HepG2 (cell line): ENCODE data around the gene PSMB10. TPM values are rescaled to one million over a fixed set of nuclear protein-coding genes. Genes with fewer than 3 reads are reported as not detected.

Experiments
- HNRNPLL ChIP-seq: fragments of 200-400 bp; formaldehyde crosslinking; IDR thresholded peaks from 2 replicates; pipeline ENCODE4 v1.6.1; 2017; ENCODE audit warnings: mild to moderate bottlenecking, low read depth, low read length; ENCODE audit not compliant: poor library complexity, severe bottlenecking
- KMT2B ChIP-seq: IDR thresholded peaks from 2 replicates; pipeline ENCODE4 v1.6.1; 2016; ENCODE audit warnings: missing genetic modification reagents, missing compliant biosample characterization
- MIER3 ChIP-seq: IDR thresholded peaks from 2 replicates; pipeline ENCODE4 v1.6.1; 2016; ENCODE audit warnings: missing compliant biosample characterization, borderline replicate concordance
- NR1H2 ChIP-seq: sonication (generic); formaldehyde crosslinking; IDR thresholded peaks from 2 replicates; pipeline ENCODE4 v1.8.1; 2022; ENCODE audit warnings: low read depth, missing genetic modification reagents, borderline replicate concordance
- PRPF4 ChIP-seq: fragments of 200-400 bp; formaldehyde crosslinking; IDR thresholded peaks from 2 replicates; pipeline ENCODE4 v1.6.1; 2016; ENCODE audit warnings: low read length, low read depth; ENCODE audit not compliant: poor library complexity, severe bottlenecking
- SMAD3 ChIP-seq: sonication (generic); formaldehyde crosslinking; IDR thresholded peaks from 2 replicates; pipeline ENCODE4 v1.4.0; 2020; ENCODE audit warnings: missing genetic modification reagents
- SMARCE1 ChIP-seq: fragments of 450-650 bp; IDR thresholded peaks from 2 replicates; pipeline ENCODE4 v1.6.1; 2017; ENCODE audit warnings: borderline replicate concordance
- SOX5 ChIP-seq: IDR thresholded peaks from 2 replicates; pipeline ENCODE4 v1.6.1; 2016; ENCODE audit warnings: borderline replicate concordance
- TCF12 ChIP-seq, 2 experiments: fragments of 450-650 bp in 1 of 2; sonication (generic) in 1 of 2; formaldehyde crosslinking in 1 of 2; IDR thresholded peaks; 2 replicates each; pipeline versions ENCODE4 v1.6.1 to v1.8.0; 2017 to 2022; ENCODE audit warnings: antibody characterized with exemption in 1 of 2, mild to moderate bottlenecking in 1 of 2, missing genetic modification reagents in 1 of 2, moderate library complexity in 1 of 2
- ZBTB1 ChIP-seq: sonication (generic); formaldehyde crosslinking; IDR thresholded peaks from 2 replicates; pipeline ENCODE4 v1.4.0; 2020; ENCODE audit warnings: missing genetic modification reagents, borderline replicate concordance
- ZMYM3 ChIP-seq: sonication (generic); formaldehyde crosslinking; IDR thresholded peaks from 2 replicates; pipeline ENCODE4 v1.5.1; 2020; ENCODE audit warnings: mild to moderate bottlenecking, missing genetic modification reagents
- ZNF136 ChIP-seq: sonication (generic); formaldehyde crosslinking; IDR thresholded peaks from 2 replicates; pipeline ENCODE4 v1.8.1; 2022; ENCODE audit warnings: low read depth, mild to moderate bottlenecking, moderate library complexity, missing genetic modification reagents
- ZNF143 ChIP-seq: sonication (generic); formaldehyde crosslinking; IDR thresholded peaks from 2 replicates; pipeline ENCODE4 v1.4.0; 2020; ENCODE audit warnings: missing genetic modification reagents
- ZNF160 ChIP-seq: sonication (generic); formaldehyde crosslinking; IDR thresholded peaks from 2 replicates; pipeline ENCODE4 v1.8.0; 2022; ENCODE audit warnings: mild to moderate bottlenecking, inconsistent platforms, missing genetic modification reagents
- ZNF317 ChIP-seq: sonication (generic); formaldehyde crosslinking; IDR thresholded peaks from 2 replicates; pipeline ENCODE4 v1.5.0; 2020; ENCODE audit warnings: mild to moderate bottlenecking, missing genetic modification reagents
- ZNF605 ChIP-seq: sonication (generic); formaldehyde crosslinking; IDR thresholded peaks from 2 replicates; pipeline ENCODE4 v1.8.0; 2022; ENCODE audit warnings: mild to moderate bottlenecking, missing genetic modification reagents
- polyA plus RNA-seq, 8 experiments: library from polyadenylated mRNA; depleted of rRNA in 3 of 8; stranded (reverse) in 7 of 8; unstranded in 1 of 8; fragments of >200 nt; fragmentation: Illumina TruSeq in 4 of 8; extraction: Trizol in 4 of 8; gene quantifications; 2 replicates each; pipeline versions ENCODE4 v1.2.1 to v1.2.3, GENCODE V29; 2011 to 2016; ENCODE audit warnings: low read depth in 4 of 8, missing spikeins in 1 of 8, mixed read lengths in 1 of 8; ENCODE audit not compliant: insufficient read depth in 1 of 8
- total RNA-seq, 5 experiments: library from RNA; depleted of rRNA; stranded (reverse); fragments of >200 nt; fragmentation: Illumina TruSeq; extraction: Trizol; gene quantifications; 2 replicates each; pipeline ENCODE4 v1.2.3, GENCODE V29; 2016; ENCODE audit warnings: low read depth in 1 of 5
- TF ChIP-seq, protein P1 (sequence below), 2 experiments: fragments of 450-650 bp in 1 of 2; sonication (generic) in 1 of 2; formaldehyde crosslinking in 1 of 2; IDR thresholded peaks; 2 replicates each; pipeline versions ENCODE4 v1.6.1 to v1.8.0; 2016 to 2022; ENCODE audit warnings: antibody characterized with exemption in 1 of 2, mild to moderate bottlenecking in 1 of 2, missing genetic modification reagents in 1 of 2
- TF ChIP-seq, protein P2 (sequence below): sonication (generic); formaldehyde crosslinking; IDR thresholded peaks from 2 replicates; pipeline ENCODE4 v1.4.0; 2020; ENCODE audit warnings: mild to moderate bottlenecking, missing genetic modification reagents

The PSMB10 gene
- total and polyA plus RNA-seq, 2 of the 13 experiments (the other 11 are each of a cell fraction or from before 2014, with no cell fraction given) = 12.7 to 65.9 TPM

DNA sequence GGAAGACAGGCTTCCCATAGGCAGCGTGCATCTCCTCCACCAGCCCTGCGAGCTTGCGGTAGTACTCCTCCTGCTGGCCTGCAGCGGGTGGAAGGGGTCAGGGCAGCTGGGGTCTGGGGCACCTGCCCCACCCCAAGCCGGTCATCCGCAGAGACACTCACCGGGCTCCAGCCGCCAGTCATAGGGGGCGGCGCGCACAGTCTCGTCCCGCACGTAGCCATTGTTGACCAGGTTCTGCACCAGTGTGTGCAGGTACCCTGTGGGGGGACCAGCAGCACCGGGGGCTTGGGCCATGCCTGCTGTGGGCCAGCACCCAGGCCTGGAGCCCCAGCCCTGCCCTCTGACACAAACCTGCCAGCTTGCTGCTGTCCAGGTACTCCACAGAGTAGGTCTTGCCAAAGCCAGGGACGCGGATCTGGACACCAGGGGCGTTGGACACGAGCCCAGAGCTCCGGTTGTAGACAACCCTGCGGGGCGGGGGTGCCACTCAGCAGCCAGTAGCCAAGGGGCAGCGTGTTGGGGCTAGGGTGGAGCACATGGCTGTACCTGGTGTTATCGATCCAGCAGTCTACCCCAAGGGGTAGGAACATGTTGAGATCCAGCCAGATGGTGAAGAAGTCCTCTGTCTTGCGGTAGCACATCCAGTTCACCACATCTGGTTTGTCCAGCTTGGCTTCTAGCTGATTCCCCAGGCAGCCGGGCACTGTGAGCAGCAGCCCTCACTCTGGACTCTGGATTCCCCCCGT is 6.0 kb upstream of the PSMB10 start (continued):
- TF ChIP-seq, protein P1, sequence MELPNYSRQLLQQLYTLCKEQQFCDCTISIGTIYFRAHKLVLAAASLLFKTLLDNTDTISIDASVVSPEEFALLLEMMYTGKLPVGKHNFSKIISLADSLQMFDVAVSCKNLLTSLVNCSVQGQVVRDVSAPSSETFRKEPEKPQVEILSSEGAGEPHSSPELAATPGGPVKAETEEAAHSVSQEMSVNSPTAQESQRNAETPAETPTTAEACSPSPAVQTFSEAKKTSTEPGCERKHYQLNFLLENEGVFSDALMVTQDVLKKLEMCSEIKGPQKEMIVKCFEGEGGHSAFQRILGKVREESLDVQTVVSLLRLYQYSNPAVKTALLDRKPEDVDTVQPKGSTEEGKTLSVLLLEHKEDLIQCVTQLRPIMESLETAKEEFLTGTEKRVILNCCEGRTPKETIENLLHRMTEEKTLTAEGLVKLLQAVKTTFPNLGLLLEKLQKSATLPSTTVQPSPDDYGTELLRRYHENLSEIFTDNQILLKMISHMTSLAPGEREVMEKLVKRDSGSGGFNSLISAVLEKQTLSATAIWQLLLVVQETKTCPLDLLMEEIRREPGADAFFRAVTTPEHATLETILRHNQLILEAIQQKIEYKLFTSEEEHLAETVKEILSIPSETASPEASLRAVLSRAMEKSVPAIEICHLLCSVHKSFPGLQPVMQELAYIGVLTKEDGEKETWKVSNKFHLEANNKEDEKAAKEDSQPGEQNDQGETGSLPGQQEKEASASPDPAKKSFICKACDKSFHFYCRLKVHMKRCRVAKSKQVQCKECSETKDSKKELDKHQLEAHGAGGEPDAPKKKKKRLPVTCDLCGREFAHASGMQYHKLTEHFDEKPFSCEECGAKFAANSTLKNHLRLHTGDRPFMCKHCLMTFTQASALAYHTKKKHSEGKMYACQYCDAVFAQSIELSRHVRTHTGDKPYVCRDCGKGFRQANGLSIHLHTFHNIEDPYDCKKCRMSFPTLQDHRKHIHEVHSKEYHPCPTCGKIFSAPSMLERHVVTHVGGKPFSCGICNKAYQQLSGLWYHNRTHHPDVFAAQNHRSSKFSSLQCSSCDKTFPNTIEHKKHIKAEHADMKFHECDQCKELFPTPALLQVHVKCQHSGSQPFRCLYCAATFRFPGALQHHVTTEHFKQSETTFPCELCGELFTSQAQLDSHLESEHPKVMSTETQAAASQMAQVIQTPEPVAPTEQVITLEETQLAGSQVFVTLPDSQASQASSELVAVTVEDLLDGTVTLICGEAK (IDR thresholded peaks at IDR 0.05) = no peak
- TF ChIP-seq, protein P1 (CRISPR knock-in tag; IDR thresholded peaks at IDR 0.05) = 0 out of 2 replicates have a peak, but pooled peaks have one; percentile 63
- TF ChIP-seq PRPF4 = no peak
- 0 out of 2 replicates have a peak, but pooled peaks have one; percentile 31 for TF ChIP-seq MIER3
- no peak for TF ChIP-seq TCF12 (IDR thresholded peaks at IDR 0.05)
- peak; percentile 32; the same call in 1 of the 2 replicates for TF ChIP-seq TCF12 (CRISPR knock-in tag; IDR thresholded peaks at IDR 0.05)
- TF ChIP-seq ZNF143 (CRISPR knock-in tag) = 0 out of 2 replicates have a peak, but pooled peaks have one; percentile 25
- TF ChIP-seq KMT2B (CRISPR knock-in tag) = peak; percentile 39; the same call in 1 of the 2 replicates
- TF ChIP-seq NR1H2 (CRISPR knock-in tag) = no peak; the same call in 1 of the 2 replicates
- TF ChIP-seq ZNF160 (CRISPR knock-in tag) = peak; percentile 65; the same call in 1 of the 2 replicates
- peak; percentile 69; the same call in 1 of the 2 replicates for TF ChIP-seq ZNF136 (CRISPR knock-in tag)
- TF ChIP-seq ZNF605 = 0 out of 2 replicates have a peak, but pooled peaks have one; percentile 15
- no peak for TF ChIP-seq ZBTB1 (CRISPR knock-in tag)
- TF ChIP-seq SMARCE1 = no peak
- TF ChIP-seq, protein P2, sequence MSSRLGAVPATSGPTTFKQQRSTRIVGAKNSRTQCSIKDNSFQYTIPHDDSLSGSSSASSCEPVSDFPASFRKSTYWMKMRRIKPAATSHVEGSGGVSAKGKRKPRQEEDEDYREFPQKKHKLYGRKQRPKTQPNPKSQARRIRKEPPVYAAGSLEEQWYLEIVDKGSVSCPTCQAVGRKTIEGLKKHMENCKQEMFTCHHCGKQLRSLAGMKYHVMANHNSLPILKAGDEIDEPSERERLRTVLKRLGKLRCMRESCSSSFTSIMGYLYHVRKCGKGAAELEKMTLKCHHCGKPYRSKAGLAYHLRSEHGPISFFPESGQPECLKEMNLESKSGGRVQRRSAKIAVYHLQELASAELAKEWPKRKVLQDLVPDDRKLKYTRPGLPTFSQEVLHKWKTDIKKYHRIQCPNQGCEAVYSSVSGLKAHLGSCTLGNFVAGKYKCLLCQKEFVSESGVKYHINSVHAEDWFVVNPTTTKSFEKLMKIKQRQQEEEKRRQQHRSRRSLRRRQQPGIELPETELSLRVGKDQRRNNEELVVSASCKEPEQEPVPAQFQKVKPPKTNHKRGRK = no peak
- no peak for TF ChIP-seq SMAD3
- TF ChIP-seq ZMYM3 = 0 out of 2 replicates have a peak, but pooled peaks have one; percentile 0
- TF ChIP-seq SOX5 = no peak
- 0 out of 2 replicates have a peak, but pooled peaks have one; percentile 11 for TF ChIP-seq ZNF317 (CRISPR knock-in tag)
- peak; percentile 48 for TF ChIP-seq HNRNPLL
